ENCODE results near the gene PKIG.

DNA sequence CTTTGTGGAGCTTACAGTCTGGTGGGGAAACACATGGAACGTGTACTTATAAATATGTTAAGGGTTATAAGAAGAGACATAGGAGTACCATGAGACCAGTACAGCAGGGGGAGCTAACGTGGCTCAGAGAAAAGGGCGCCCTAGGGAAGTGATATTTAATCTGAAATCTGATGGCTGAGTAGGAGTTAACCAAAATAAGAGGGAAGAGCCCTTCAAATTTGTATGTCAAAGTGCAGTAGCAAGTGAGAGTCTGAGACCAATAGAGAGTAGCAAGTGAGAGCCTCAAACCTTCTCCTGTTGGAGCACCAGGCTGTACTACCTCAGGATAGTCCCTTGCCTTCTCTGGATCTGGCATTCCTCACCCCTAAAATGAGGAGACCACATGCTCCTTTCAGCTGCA, 6.1 kb upstream of the PKIG start:
- TF ChIP-seq EZH2 (IDR thresholded peaks at IDR 0.05; ENCODE audit: borderline replicate concordance, low read depth, low read length, severe bottlenecking): no peak
- TF ChIP-seq, protein P1, sequence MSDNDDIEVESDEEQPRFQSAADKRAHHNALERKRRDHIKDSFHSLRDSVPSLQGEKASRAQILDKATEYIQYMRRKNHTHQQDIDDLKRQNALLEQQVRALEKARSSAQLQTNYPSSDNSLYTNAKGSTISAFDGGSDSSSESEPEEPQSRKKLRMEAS (IDR thresholded peaks at IDR 0.05; ENCODE audit: insufficient read depth, insufficient read length): no peak
- TF ChIP-seq, protein P2, sequence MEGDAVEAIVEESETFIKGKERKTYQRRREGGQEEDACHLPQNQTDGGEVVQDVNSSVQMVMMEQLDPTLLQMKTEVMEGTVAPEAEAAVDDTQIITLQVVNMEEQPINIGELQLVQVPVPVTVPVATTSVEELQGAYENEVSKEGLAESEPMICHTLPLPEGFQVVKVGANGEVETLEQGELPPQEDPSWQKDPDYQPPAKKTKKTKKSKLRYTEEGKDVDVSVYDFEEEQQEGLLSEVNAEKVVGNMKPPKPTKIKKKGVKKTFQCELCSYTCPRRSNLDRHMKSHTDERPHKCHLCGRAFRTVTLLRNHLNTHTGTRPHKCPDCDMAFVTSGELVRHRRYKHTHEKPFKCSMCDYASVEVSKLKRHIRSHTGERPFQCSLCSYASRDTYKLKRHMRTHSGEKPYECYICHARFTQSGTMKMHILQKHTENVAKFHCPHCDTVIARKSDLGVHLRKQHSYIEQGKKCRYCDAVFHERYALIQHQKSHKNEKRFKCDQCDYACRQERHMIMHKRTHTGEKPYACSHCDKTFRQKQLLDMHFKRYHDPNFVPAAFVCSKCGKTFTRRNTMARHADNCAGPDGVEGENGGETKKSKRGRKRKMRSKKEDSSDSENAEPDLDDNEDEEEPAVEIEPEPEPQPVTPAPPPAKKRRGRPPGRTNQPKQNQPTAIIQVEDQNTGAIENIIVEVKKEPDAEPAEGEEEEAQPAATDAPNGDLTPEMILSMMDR (IDR thresholded peaks at IDR 0.05; ENCODE audit: extremely low read depth in 1 of 2, insufficient read depth in 1 of 2, low read depth in 1 of 2, low read length in 2 of 2): peak; percentile 35 to 51
- no peak for TF ChIP-seq FOS (IDR thresholded peaks at IDR 0.05; ENCODE audit: borderline replicate concordance, insufficient read depth, low read length)
- no peak for TF ChIP-seq POLR2AphosphoS5 (IDR thresholded peaks at IDR 0.05; ENCODE audit: insufficient read depth, low read depth, low read length)
